SK-N-SH treated with all-trans-retinoic acid at 6 μM for 48 hours (cell line): ENCODE results near the gene INAFM1.

ENCODE experiments used
- BACH2 ChIP-seq: fragments of 250-450 bp; sonication (Bioruptor Pico); IDR thresholded peaks from 2 replicates; pipeline ENCODE4 v1.9.0; 2021; ENCODE audit warnings: mild to moderate bottlenecking, borderline replicate concordance
- CSDC2 ChIP-seq: fragments of 250-450 bp; sonication (Bioruptor Pico); IDR thresholded peaks from 2 replicates; pipeline ENCODE4 v1.5.0; 2020; ENCODE audit warnings: mild to moderate bottlenecking, moderate library complexity
- ISL1 ChIP-seq: fragments of 250-450 bp; sonication (Bioruptor Pico); IDR thresholded peaks from 2 replicates; pipeline ENCODE4 v2.1.2; 2022; ENCODE audit warnings: mild to moderate bottlenecking, moderate library complexity
- RARB ChIP-seq: fragments of 250-450 bp; sonication (Bioruptor Pico); IDR thresholded peaks from 2 replicates; pipeline ENCODE4 v1.8.0; 2021; ENCODE audit warnings: mild to moderate bottlenecking, moderate library complexity
- SNAI2 ChIP-seq: fragments of 250-450 bp; sonication (Bioruptor Pico); IDR thresholded peaks from 2 replicates; pipeline ENCODE4 v1.5.0; 2020; ENCODE audit warnings: mild to moderate bottlenecking, moderate library complexity
- TCF4 ChIP-seq: fragments of 250-450 bp; sonication (Bioruptor Pico); IDR thresholded peaks from 2 replicates; pipeline ENCODE4 v1.8.0; 2021; ENCODE audit warnings: mild to moderate bottlenecking, moderate library complexity, borderline replicate concordance
- ZC3H10 ChIP-seq: fragments of 250-450 bp; sonication (Bioruptor Pico); IDR thresholded peaks from 2 replicates; pipeline ENCODE4 v1.5.1; 2021; ENCODE audit warnings: mild to moderate bottlenecking, moderate library complexity
- ZFP30 ChIP-seq: fragments of 450-650 bp; formaldehyde crosslinking; IDR thresholded peaks from 2 replicates; pipeline ENCODE4 v1.5.0; 2022; ENCODE audit warnings: mild to moderate bottlenecking, moderate library complexity
- ZNF70 ChIP-seq: fragments of 450-650 bp; formaldehyde crosslinking; IDR thresholded peaks from 2 replicates; pipeline ENCODE4 v1.5.0; 2020; ENCODE audit warnings: mild to moderate bottlenecking, moderate library complexity
- TF ChIP-seq, protein P1 (sequence below): fragments of 250-450 bp; sonication (Bioruptor Pico); IDR thresholded peaks from 2 replicates; pipeline ENCODE4 v1.5.1; 2020; ENCODE audit warnings: low read depth, mild to moderate bottlenecking, moderate library complexity

DNA sequence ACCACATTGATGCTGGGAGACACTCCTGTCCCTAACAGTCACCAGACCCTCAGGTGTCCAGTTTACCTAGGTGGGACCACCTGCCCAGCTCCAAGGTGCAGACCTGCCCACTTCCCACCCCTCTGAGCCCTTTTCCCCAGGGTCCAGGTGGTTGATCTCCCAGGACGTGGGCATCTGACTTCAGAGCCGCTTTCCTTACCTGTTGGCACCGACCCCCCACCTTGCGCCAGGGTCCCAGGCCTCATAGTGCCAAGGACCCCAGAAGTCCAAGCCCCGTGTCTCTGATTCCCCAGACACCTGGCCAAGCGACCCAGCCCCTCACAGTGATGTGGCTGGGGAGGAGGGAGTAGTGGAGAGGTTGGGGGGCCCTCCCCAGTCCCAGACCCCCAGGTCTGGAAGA lies 34.1 kb upstream of the INAFM1 start:
- TF ChIP-seq, protein P1, sequence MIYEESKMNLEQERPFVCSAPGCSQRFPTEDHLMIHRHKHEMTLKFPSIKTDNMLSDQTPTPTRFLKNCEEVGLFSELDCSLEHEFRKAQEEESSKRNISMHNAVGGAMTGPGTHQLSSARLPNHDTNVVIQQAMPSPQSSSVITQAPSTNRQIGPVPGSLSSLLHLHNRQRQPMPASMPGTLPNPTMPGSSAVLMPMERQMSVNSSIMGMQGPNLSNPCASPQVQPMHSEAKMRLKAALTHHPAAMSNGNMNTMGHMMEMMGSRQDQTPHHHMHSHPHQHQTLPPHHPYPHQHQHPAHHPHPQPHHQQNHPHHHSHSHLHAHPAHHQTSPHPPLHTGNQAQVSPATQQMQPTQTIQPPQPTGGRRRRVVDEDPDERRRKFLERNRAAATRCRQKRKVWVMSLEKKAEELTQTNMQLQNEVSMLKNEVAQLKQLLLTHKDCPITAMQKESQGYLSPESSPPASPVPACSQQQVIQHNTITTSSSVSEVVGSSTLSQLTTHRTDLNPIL (CRISPR knock-in tag): no peak
- TF ChIP-seq CSDC2 (CRISPR knock-in tag) (no peak), ZFP30 (CRISPR knock-in tag) (no peak), ZC3H10 (CRISPR knock-in tag) (no peak), ZNF70 (CRISPR knock-in tag) (no peak), TCF4 (CRISPR knock-in tag) (no peak), SNAI2 (CRISPR knock-in tag) (no peak), BACH2 (no peak), ISL1 (CRISPR knock-in tag) (no peak), RARB (CRISPR knock-in tag) (no peak)
